22Rv1 (cell line): ENCODE data around the gene IBTK.

ENCODE experiments used
- ZFX ChIP-seq: fragments of 450-650 bp; IDR thresholded peaks from 2 replicates; pipeline ENCODE4 v1.6.1; 2017; ENCODE audit warnings: antibody characterized with exemption, borderline replicate concordance
- TF ChIP-seq, protein P1 (sequence below): fragments of 450-650 bp; IDR thresholded peaks from 2 replicates; pipeline ENCODE4 v1.5.1; 2017; ENCODE audit warnings: mild to moderate bottlenecking

DNA sequence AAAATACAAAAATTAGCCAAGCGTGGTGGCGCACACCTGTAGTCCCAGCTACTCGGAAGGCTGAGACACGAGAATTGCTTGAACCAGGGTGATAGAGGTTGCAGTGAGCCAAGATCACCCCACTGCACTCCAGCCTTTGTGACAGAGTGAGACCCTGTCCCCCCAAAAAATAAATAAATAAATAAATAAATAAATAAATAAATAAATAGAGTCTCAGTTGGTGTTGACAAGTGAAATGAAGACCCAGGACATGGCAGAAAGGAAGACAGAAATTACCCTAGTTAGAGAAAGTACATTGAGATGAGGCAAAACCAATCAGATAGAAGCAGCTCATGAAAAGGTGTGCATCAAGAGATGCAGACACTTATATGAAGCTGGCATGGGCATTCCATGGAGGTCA, 105.0 kb downstream of the IBTK start:
- TF ChIP-seq, protein P1, sequence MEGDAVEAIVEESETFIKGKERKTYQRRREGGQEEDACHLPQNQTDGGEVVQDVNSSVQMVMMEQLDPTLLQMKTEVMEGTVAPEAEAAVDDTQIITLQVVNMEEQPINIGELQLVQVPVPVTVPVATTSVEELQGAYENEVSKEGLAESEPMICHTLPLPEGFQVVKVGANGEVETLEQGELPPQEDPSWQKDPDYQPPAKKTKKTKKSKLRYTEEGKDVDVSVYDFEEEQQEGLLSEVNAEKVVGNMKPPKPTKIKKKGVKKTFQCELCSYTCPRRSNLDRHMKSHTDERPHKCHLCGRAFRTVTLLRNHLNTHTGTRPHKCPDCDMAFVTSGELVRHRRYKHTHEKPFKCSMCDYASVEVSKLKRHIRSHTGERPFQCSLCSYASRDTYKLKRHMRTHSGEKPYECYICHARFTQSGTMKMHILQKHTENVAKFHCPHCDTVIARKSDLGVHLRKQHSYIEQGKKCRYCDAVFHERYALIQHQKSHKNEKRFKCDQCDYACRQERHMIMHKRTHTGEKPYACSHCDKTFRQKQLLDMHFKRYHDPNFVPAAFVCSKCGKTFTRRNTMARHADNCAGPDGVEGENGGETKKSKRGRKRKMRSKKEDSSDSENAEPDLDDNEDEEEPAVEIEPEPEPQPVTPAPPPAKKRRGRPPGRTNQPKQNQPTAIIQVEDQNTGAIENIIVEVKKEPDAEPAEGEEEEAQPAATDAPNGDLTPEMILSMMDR, result no peak
- no peak for TF ChIP-seq ZFX
